Epidermal melanocyte (primary cell): Measurements from ENCODE around the gene VGLL4.
A peak's percentile ranks its signal among the peaks of the same experiment; 100 is the strongest.
"Not testable (repeated sequence)": the region's sequence is repeated elsewhere in the genome, so short reads cannot be mapped to it uniquely, and the experiment has no call there.

ENCODE experiments used
- DNase-seq: peaks from one replicate; pipeline ENCODE4 v3.0.0; 2011; ENCODE audit warnings: low spot score; ENCODE audit not compliant: insufficient read length

The VGLL4 gene

DNA sequence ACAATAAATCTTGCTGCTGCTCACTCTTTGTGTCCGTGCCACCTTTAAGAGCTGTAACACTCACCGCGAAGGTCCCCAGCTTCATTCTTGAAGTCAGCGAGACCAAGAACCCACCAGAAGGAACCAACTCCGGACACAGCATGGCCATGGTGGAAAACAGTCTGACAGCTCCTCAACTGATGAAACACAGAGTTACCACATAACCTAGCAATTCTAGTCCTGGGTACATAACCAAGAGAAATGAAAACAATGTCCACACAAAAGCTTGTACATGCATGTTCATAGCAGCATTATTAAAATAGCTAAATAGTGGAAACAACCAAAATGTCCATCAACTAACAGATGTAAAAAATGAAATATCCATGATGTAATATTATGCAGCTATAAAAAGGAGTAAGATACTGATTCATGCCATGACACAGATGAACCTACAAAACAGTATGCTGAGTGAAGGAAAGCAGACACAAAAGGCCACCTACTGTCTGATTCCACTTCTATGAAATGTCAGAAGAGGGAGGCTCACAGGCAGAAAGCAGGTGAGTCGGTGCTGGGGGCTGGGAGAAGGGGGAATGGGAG is 36.8 kb downstream of the VGLL4 start:
- DNase-seq = no peak

DNA sequence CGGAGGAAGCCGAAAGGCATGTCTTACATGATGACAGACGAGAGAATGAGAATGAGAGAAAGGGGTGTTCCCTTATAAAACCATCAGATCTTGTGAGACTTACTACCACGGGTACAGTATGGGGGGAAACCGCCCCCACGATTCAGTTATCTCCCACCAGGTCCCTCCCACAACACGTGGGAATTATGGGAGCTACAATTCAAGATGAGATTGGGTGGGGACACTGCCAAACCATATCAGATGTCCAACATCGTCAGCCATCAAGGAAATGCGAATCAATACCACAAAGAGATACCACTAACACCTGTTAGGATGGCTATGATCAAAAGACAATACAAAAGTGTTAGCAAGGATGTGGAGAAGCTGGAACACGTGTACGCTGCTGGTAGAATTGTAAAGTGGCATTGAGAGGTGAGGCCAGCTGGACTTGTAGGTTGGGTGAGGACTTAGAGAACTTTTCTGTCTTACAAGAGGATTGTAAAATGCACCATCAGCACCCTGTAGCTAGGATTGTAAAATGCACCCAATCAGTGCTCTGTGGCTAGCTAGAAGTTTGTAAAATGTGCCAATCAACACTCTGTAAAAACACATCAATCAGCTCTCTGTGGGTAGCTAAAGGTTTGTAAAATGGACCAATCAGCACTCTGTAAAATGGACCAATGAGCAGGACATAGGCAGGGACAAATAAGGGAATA is 37.5 kb downstream of the VGLL4 start:
- no peak for DNase-seq

DNA sequence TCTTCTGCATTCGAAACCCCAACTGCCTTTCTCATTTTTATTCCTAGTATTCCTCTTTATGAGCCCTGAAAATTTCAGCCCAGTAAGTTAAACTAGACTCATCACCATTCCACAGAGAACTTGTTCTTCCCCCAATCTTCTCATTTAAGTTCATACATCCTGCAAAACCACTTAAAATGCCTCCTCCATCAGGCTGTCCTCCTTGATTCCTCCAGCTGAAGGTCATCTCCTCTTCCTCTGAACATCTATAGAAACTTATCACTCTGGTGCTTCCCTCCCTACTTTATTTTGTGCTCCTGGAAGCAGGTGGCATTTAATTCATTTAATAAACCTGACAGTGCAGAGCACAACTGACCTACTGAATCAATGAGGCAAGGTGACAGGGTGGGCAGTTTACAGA is 38.3 kb downstream of the VGLL4 start:
- DNase-seq = no peak

DNA sequence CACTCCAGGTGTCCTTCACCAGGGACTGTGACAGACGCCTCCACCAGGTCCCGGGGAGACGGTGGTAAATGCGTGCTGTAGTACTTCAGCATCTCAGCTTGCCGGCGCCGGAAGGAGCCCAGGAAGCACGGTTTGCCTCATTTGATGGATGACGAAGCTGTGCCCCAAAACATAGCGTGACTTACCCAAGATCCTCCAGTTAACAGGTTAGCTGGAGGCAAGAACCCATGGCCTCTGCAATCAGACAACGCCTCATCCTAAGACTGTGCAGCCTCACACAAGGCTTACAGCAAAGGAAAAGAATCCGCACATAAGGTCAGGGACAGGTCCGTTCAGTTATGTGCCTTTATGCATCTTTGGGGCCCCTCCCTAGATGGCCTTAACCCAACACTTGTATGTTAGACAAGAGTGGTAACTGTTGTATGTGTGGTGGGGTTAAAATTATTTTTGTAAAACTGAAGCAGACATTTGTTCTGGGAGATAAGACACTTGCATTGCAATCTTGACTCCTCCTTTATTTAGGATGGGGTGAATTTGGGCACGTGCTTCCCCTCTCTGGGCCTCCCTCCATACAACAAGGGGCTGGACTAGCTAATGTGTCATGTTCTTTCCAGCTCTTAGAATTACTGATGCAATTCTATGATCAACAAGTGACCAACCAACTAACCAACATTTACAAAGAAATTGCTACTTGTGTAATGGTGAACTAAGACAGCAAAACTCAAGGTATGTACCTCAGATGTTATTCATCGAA is 39.4 kb downstream of the VGLL4 start:
- no peak for DNase-seq

DNA sequence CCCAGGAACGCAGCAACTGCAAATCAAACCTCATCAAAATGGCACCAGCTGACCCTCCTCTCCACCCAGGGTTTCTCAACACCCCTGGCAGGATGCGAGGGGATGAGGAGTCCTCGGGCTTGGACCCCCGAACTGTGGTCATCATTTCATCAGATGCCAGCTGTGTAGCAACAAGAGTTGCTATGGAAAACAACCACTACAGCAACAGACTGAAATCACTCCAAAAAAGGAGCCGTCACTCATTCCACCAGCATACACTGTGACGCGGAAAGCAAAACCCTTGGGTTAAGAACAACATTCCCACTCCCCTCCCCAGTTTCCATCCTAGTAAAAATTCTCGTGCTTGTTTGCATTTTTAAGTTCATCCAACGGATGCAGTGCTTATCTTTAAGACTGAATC is 40.1 kb downstream of the VGLL4 start:
- no peak for DNase-seq

DNA sequence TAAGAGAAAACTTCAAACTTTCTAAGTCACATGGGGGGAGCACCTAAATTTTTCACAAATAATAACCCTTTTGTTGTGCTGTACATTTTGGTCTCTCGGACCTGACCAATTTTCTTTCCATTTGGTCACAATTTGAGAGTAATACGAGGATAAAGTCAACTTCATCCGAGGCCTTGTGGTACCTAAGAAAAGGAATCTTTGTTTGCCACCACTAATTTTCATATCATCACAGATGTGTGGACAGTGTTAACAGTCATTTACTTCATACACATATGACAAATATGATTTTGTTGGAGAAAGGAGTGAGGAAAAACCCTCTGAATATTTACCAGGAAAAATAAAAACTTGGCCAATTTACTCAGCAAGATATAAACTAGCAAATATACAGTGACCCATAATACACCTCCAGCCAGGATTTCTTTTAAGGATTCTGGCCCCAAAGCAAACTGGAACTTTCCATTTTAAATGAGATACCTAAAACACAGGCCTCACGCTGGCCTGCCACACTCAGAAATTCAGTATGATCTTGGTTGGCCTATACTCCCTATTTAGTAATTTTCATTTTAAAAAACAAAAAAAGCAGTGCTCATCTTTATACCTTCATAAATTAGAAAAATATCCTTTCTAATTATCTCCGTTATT is 40.7 kb downstream of the VGLL4 start:
- DNase-seq = no peak

DNA sequence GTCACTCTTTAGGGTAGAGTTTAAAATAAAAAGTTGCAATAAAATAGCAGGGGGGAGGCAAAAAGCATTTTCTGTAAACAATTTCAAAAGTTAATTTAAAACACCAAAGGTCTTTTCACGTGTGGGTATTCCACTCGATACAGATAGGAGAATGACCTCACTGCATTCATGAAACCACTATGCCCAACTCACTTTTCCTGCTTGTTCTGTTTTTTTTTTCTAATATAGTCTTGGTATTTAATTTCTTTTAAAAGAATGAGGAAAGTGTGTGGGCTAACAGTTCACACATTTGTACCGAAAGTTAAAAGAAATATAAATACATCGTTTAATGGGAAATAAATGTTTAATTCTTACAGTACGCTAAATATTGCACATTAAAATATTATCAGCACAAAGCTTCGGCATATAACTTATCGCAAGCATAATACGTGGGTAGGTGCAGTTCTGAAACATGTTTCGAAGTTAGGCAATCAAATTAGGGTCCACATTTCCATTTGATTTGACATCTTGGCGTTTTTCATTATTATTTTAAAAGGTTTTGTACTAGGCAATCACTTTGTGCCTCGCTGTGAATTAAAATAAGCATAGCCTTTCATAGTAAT is 41.4 kb downstream of the VGLL4 start:
- DNase-seq = no peak

DNA sequence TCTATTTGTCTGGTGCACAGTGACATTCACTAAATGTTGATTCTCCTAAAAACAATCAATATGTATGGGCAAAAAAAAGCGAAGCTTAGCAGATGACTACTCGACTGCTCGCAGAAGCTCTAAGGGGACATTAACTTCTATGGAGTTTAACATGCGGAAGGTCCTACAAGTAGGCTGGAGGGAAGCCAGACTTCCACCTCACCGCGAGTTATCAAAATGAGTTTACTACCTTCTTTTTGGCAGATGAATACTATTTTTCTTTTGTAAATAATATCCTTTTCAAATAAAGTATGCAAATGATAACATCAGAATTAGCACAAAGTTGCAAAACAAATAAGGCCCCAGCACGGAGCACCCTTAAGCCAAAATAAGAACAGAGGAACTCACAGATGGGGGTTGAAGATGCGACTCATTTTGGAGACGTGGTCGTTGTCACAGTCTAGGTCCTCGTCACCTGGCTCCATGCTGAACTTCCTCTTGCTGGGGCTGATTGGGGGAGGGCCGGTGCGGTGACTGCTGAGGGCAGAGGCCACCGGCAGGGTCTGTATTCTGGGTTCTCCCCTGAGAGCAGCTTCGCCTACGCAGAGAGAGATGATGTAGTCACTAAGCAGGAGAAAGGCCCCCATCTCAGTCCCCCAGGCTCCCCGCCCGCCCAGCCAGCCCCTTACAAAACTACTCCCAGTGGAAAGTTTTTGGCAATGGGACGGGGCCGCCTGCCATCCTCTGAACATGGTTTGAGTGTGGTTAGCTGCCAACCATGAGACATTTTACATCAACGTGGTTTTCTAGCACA is 42.1 kb downstream of the VGLL4 start:
- no peak for DNase-seq

DNA sequence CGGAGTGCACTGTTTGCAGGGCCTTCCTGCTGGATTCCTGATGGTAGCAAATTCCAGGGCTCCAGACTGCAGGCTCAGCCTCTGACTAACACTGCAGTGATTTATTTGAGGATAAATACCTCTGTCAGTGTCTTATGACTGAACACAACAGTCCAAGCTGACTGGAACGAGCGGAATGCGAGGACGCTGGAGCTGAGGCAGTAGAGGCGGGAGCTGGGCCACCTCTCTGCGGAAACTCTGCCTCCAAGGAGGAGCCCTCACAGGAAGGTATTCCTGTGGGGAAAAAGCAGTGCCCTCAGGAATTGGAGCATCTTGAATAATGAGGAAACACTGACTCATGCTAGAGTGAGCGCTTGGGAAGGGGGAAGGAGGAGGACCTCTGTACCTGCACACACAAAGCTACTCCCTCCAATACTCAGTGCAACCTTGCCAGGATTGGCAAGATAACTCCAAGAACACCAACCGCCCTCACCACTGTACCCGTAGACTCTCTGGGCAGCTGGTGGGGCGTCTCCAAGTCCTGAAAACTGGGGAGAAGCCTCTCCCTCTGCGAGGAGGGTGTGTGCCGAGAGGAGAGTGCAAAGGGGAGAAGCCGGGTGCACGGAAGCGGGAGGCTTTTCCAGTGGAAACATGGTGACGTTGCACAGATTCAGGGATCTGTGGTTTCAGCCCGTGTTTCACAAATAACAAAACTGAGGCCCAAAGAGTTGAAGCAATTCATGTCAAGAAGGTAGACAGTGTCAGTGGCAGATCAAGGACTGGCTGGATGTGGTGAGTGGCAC is 43.0 kb downstream of the VGLL4 start:
- peak; percentile 72 for DNase-seq

DNA sequence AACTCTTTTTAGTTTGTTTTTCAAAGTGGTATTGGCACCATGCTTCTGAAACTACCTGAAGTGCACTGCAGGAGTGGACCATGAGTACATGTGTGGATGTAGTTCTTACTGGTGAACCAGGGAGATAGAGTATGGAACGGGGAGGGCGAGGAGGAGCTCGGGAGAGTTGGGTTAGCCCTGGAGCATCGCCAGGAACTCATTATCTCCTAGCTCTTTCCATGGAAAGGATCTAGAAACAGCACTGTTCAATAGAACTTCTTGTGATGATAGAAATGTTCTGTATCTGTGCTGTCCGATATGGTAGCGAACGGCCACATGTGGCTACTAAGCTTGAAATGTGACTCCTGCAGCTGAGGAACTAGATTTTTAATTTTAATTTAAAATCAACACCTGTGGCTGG is 47.3 kb downstream of the VGLL4 start:
- no peak for DNase-seq

DNA sequence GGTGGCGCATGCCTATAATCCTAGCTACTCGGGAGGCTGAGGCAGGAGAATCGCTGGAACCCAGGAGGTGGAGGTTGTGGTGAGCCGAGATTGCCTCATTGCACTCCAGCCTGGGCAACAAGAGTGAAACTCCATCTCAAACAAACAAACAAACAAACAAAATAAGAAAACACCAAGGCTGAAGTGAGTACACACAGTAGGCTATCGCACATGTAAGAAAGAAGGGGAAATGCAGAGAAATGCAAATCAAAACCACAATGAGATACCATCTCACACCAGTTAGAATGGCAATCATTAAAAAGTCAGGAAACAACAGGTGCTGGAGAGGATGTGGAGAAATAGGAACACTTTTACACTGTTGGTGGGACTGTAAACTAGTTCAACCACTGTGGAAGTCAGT is 48.7 kb downstream of the VGLL4 start:
- DNase-seq = not testable (repeated sequence)

DNA sequence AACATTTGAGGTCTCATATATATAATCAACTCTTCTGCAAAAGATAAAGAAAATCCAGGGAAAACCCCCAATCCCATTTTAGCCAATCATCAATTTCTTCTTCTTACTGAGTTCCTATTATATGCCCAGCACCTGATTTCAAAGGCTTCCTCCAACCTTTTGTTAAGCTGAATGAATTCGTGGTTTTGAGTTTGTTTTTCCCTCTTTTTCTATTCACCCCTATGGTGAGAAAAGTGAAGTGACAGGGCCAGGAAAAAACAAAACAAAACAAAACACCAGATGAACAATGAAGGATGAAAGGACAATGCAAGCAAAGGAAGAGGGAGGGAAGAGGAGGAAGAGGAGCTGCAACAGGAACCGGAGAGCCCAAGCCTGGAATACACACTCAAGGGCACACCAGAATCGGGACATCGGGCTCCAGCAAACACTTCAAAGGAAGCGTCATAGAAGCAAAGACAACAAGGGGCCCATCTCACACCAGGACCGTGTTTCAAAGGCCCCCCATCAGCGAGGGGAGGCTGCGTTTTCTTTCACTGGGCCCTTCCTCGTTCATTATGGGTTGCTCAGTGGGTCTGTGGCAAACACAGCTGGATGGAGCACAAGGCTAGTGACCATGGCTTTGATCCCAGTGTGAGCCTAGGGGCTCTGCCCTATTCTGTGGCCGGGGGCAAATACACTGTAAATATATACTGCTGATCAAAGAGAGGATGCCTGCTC is 50.2 kb downstream of the VGLL4 start:
- no peak for DNase-seq

DNA sequence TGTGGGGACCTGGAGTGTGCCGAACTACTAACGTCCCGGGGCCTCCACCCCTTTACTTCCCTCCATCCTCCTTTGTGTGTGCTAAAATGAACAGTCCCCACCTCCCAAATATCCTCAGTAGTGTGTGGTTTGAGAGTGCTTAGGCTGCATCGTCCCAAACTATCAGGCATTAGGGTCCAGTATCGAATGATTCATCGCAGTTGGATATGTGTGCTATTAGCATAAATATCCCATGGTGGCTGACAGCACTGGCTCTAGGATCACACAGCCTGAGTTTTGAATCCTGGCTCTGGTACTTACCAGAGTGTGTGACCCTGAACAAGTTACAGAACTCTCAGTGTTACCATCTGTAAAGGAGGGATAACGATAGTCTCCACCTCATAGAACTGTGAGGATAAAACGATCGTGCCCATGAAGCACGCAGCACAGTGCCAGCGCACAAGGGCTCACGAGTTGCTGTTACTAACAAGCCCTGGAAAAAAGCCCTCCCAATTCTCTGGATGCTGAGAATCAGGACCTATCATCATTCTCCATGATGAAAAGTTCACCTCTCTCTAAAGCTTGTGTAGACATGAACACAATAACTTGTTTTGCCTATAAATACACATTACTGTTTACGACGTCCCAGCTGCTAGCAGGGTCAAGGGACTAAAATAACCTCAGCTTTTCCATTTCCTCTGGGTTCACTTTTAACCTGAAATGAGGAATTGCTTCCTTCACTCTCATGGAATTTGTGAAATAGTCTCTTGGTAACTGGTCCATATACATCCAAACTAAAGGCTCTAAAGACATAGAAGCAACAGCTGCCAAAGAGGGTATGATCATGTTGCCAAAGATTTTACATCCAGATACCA is 51.0 kb downstream of the VGLL4 start:
- DNase-seq = no peak

DNA sequence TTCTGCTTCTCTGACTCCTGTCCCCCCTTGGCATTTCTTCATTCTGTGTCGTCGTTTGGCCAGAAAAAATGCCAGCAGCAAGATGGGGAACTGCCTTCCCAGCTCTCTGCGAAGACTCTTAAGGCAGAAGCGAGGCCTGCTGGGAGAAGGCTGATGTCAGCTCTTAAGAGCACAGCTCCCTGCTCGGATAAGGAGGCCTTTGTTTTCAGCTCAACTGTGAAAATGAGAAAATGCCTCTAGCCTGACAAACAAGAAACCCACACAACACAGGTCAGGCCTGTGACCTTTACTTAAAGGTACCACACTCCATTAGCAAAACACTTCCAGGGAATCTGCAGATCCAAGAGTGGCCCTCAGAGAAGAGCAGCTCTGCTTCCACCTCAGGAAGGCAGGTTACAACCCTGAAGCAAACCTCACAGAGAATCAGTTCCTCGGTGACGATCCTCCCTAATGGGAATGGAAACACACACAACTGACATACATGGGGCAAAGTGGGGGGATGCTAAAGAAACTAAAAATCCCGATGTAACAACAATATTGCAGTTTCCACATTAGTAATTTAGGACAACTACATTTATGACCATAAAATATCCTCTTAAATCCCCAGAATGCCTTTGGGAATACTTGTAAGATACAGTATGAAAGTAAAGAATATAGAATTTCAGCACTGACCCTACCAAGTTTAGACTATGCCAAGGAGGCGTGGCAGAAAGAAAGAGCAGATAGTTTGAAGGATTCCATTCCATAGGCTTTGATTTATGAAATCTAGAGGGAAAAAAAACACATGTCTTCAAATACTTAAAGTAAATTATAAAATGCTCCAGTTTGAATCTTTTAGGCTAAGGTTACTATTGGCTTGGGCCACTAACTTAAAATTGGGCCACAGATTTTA is 52.1 kb downstream of the VGLL4 start:
- peak; percentile 82 for DNase-seq

DNA sequence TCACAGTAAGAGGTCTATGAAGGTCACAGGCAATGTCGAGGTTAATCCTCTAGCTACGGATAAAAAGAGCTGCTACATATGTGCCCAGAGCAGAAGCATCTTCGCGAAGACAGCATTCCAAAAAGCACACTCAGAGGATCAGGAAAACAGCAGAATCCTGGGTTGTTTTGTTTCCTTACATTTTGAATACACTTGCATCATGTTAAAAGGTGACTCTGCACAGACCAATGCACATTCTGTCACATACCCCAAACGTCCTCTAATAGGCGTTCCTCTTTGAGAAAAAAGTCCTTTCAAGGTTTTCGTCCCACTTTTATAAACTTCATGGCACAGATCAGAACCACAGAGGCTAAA is 52.7 kb downstream of the VGLL4 start:
- DNase-seq = no peak

DNA sequence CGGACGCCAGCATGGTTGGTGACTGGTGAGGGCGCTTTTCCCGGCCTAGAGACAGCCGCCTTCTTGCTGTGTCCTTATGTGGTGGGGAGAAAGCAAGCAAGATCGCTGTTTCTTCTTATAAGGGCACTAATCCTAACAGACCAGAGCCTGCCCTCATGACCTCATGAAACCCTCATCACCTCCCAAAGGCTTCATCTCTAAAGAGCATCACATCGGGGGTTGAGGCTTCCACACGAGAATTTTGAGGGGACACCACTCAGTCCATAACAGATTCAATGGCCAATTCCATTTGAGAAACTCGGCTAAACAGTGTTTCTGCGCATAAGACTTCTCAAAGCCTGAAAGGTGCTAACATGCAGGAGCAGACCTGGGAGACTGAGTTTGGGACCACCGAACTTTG is 54.0 kb downstream of the VGLL4 start:
- no peak for DNase-seq

DNA sequence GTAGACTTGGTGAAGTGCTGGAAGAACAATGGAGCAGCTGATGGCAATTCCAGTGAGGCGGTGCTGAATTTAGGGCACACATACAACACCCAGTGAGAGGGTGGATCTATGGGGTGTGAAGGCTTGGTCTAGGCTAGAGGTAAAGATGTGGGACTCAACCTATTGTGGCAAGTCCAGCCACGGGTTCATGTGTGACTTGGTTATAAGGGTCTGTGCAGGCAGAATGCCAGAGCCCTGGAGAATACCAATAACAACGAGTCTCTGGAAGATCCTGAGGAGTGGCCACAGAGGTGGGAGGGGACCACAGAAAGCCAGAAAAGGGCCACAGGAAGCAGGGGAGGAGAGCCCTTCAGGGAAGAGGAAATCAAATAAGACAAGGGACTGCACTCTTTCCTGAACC is 55.0 kb downstream of the VGLL4 start:
- no peak for DNase-seq

DNA sequence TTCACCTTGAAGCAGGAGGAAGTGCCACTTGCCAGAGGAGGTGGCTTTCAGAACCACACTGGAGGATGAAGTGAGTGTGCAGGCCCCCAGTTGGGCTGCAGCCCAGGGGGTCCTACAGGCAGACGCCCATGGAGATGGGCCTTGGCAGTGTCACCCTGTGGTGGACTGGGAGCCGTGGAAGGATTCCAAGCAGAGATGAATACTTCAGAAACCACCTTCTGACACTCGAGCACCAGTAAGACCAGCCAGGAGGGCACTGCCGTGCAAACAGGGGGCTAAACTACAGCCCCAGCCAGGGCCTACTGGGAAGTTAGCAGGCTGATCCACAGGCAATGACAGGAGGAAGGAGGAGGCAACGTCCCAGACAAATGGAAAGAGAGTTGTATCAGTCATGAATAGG is 55.4 kb downstream of the VGLL4 start:
- no peak for DNase-seq
